ENCODE results near the gene C11orf42. TPM values are rescaled to one million over a fixed set of nuclear protein-coding genes. Genes with fewer than 3 reads are reported as not detected.

Gene C11orf42
- polyA plus RNA-seq, 3 donors, result 0.64 to 0.83 (median 0.75) TPM

- peak in 2 of 3 donors; percentile 62 to 63 for DNase-seq (ENCODE audit: low read depth in 3 of 3, low spot score in 2 of 3)
Measured at GRCh38 chr11:6251120-6251733, 45.9 kb downstream of the C11orf42 start.

GRCh38 chr11:6251990-6252473 lies 46.7 kb downstream of the C11orf42 start:
- DNase-seq (ENCODE audit: low read depth in 3 of 3, low spot score in 2 of 3), result no peak

GRCh38 chr11:6253197-6253596 lies 47.8 kb downstream of the C11orf42 start:
- DNase-seq (ENCODE audit: low read depth in 3 of 3, low spot score in 2 of 3), result no peak

- no peak for DNase-seq (ENCODE audit: low read depth in 3 of 3, low spot score in 2 of 3)
Measured at GRCh38 chr11:6258141-6258540, 52.8 kb downstream of the C11orf42 start.

GRCh38 chr11:6258571-6259081 lies 53.3 kb downstream of the C11orf42 start:
- no peak for DNase-seq (ENCODE audit: low read depth in 3 of 3, low spot score in 2 of 3)

GRCh38 chr11:6260207-6260726 lies 54.9 kb downstream of the C11orf42 start:
- DNase-seq (ENCODE audit: low read depth in 3 of 3, low spot score in 2 of 3), result no peak

Other genes with a start within 250 kb of the C11orf42 start
- gene OR56A5, start 237.1 kb upstream of the C11orf42 start, polyA plus RNA-seq (ENCODE audit: insufficient read length in 3 of 3), result not detected
- gene OR52L1, start 218.6 kb upstream of the C11orf42 start, polyA plus RNA-seq (ENCODE audit: insufficient read length in 3 of 3), result not detected
- under 1 TPM in 2 of 3 donors, not detected in 1; 0.04 to 0.06 TPM for gene OR56A4, start 198.6 kb upstream of the C11orf42 start, polyA plus RNA-seq (ENCODE audit: insufficient read length in 3 of 3)
- not detected for gene OR56A1, start 174.8 kb upstream of the C11orf42 start, polyA plus RNA-seq (ENCODE audit: insufficient read length in 3 of 3)
- under 1 TPM in 2 of 3 donors, not detected in 1; 0.14 to 0.25 TPM for gene OR56B4, start 97.9 kb upstream of the C11orf42 start, polyA plus RNA-seq (ENCODE audit: insufficient read length in 3 of 3)
- gene OR52B2, start 35.2 kb upstream of the C11orf42 start, polyA plus RNA-seq (ENCODE audit: insufficient read length in 3 of 3), result not detected
- gene OR52W1, start 6.3 kb upstream of the C11orf42 start, polyA plus RNA-seq (ENCODE audit: insufficient read length in 3 of 3), result under 1 TPM in 2 of 3 donors, not detected in 1; 0.11 to 0.19 TPM
- gene FHIP1B, start 29.1 kb downstream of the C11orf42 start, polyA plus RNA-seq (ENCODE audit: insufficient read length in 3 of 3), result 10 to 100 TPM; 35.4 to 45.6 (median 38.1) TPM
- gene CNGA4, start 33.5 kb downstream of the C11orf42 start, polyA plus RNA-seq (ENCODE audit: insufficient read length in 3 of 3), result under 1 TPM; 0.08 to 0.14 (median 0.11) TPM
- under 1 TPM; 0.47 to 0.72 (median 0.61) TPM for gene CCKBR, start 54.3 kb downstream of the C11orf42 start, polyA plus RNA-seq (ENCODE audit: insufficient read length in 3 of 3)
- gene CAVIN3, start 114.9 kb downstream of the C11orf42 start, polyA plus RNA-seq (ENCODE audit: insufficient read length in 3 of 3), result 10 to 100 TPM in 2 of 3 donors, 1 to 10 TPM in 1; 9.5 to 15.3 (median 10.9) TPM
- gene SMPD1, start 184.9 kb downstream of the C11orf42 start, polyA plus RNA-seq (ENCODE audit: insufficient read length in 3 of 3), result 10 to 100 TPM; 31.0 to 32.3 (median 32.1) TPM
- gene APBB1, start 213.5 kb downstream of the C11orf42 start, polyA plus RNA-seq (ENCODE audit: insufficient read length in 3 of 3), result 10 to 100 TPM; 51.9 to 56.5 (median 52.5) TPM
- 1 to 10 TPM; 1.6 to 2.2 (median 2.2) TPM for gene HPX, start 235.4 kb downstream of the C11orf42 start, polyA plus RNA-seq (ENCODE audit: insufficient read length in 3 of 3)

Data from right renal cortex interstitium (tissue), 3 donors.